Measurements from ENCODE around the gene ZNF652.
A peak's percentile ranks its signal among the peaks of the same experiment; 100 is the strongest.

Gene ZNF652

GRCh38 chr17:49361129-49361901, 735 bp downstream of the ZNF652 start:
- H3K36me3 ChIP-seq (ENCODE audit: control insufficient read depth in 2 of 2, insufficient read depth in 2 of 2, low read length in 2 of 2), result no peaks in the 10 kb centered on the region
- H3K4me1 ChIP-seq (ENCODE audit: control insufficient read depth in 2 of 2, insufficient read depth in 2 of 2, low read length in 2 of 2), result peaks cover 29 to 30% of the 10 kb centered on the region in 2 donors
- H3K27me3 ChIP-seq (ENCODE audit: control insufficient read depth in 2 of 2, insufficient read depth in 2 of 2, low read length in 2 of 2), result no peaks in the 10 kb centered on the region
- peak overlapping the region; percentile 80 to 93 for H3K4me3 ChIP-seq (ENCODE audit: low read length in 2 of 2)
- H3K9ac ChIP-seq (ENCODE audit: low read depth in 1 of 2, low read length in 2 of 2), result peak overlapping the region; percentile 85 to 90
- no peaks in the 10 kb centered on the region for H3K9me3 ChIP-seq (ENCODE audit: control insufficient read depth in 2 of 2, low read length in 2 of 2)
- H3K27ac ChIP-seq (ENCODE audit: low read depth in 2 of 2, low read length in 2 of 2), result peak overlapping the region; percentile 87 to 90

- Histone ChIP-seq H3K4me3 (ENCODE audit: low read length in 2 of 2) (peak overlapping the region; percentile 80 to 93), H3K27me3 (ENCODE audit: control insufficient read depth in 2 of 2, insufficient read depth in 2 of 2, low read length in 2 of 2) (no peaks in the 10 kb centered on the region), H3K9me3 (ENCODE audit: control insufficient read depth in 2 of 2, low read length in 2 of 2) (no peaks in the 10 kb centered on the region), H3K9ac (ENCODE audit: low read depth in 1 of 2, low read length in 2 of 2) (peak overlapping the region; percentile 85 to 90), H3K27ac (ENCODE audit: low read depth in 2 of 2, low read length in 2 of 2) (peak overlapping the region; percentile 87 to 90), H3K36me3 (ENCODE audit: control insufficient read depth in 2 of 2, insufficient read depth in 2 of 2, low read length in 2 of 2) (no peaks in the 10 kb centered on the region), H3K4me1 (ENCODE audit: control insufficient read depth in 2 of 2, insufficient read depth in 2 of 2, low read length in 2 of 2) (peaks cover 29 to 30% of the 10 kb centered on the region in 2 donors)
These were observed 1.3 kb downstream of the ZNF652 start for GRCh38 chr17:49360796-49361128.

DNA sequence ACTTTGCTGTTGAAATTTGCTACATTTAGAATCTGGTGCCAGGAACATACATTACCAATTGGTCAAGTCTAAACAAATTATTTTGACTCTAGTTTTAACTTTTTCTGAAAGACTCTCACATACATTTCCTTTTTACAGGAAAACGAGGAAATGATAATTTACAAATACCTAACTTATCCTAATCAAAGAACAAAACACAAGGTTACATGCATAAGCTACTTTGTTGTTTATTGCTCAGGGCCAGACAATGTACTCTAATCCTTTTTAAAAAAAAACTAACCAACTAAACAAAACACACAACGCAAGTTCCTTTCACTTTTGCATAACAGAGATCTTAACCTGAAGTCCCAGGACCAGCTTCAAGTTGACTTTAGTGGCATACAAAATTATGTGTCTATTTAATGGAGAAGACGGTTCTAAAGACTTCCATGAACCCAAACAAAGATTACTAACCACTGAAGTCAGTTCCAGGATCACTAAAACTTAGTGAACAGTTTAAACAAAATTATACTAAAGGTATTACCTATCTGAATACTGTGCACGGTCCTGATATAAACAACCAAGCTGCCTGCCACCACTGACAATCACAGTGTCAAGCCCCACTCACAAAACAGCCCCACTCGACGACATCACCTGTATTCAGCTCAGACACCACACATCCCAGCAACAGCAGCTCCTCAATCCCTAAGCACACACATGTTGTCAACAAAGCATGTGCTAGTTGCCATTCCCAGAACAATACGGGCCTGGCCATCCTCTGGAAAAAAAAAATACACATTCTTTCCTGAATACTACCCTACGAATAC, 1.9 kb downstream of the ZNF652 start:
- Histone ChIP-seq H3K27ac (ENCODE audit: low read depth in 2 of 2, low read length in 2 of 2) (peak overlapping the region; percentile 87 to 90), H3K27me3 (ENCODE audit: control insufficient read depth in 2 of 2, insufficient read depth in 2 of 2, low read length in 2 of 2) (no peaks in the 10 kb centered on the region), H3K9ac (ENCODE audit: low read depth in 1 of 2, low read length in 2 of 2) (peak overlapping the region; percentile 85 to 90), H3K4me3 (ENCODE audit: low read length in 2 of 2) (peak overlapping the region; percentile 80 to 93), H3K36me3 (ENCODE audit: control insufficient read depth in 2 of 2, insufficient read depth in 2 of 2, low read length in 2 of 2) (no peaks in the 10 kb centered on the region), H3K9me3 (ENCODE audit: control insufficient read depth in 2 of 2, low read length in 2 of 2) (no peaks in the 10 kb centered on the region), H3K4me1 (ENCODE audit: control insufficient read depth in 2 of 2, insufficient read depth in 2 of 2, low read length in 2 of 2) (peaks cover 29 to 30% of the 10 kb centered on the region in 2 donors)

GRCh38 chr17:49358641-49359247, 3.3 kb downstream of the ZNF652 start:
- no peaks in the 10 kb centered on the region for H3K27me3 ChIP-seq (ENCODE audit: control insufficient read depth in 2 of 2, insufficient read depth in 2 of 2, low read length in 2 of 2)
- peak overlapping the region in 1 of 2 donors; percentile 4 for H3K9ac ChIP-seq (ENCODE audit: low read depth in 1 of 2, low read length in 2 of 2)
- peak overlapping the region; percentile 1 to 4 for H3K4me3 ChIP-seq (ENCODE audit: low read length in 2 of 2)
- H3K36me3 ChIP-seq (ENCODE audit: control insufficient read depth in 2 of 2, insufficient read depth in 2 of 2, low read length in 2 of 2), result no peaks in the 10 kb centered on the region
- H3K9me3 ChIP-seq (ENCODE audit: control insufficient read depth in 2 of 2, low read length in 2 of 2), result no peaks in the 10 kb centered on the region
- peaks cover 29 to 30% of the 10 kb centered on the region in 2 donors for H3K4me1 ChIP-seq (ENCODE audit: control insufficient read depth in 2 of 2, insufficient read depth in 2 of 2, low read length in 2 of 2)
- peak overlapping the region in 1 of 2 donors; percentile 35 for H3K27ac ChIP-seq (ENCODE audit: low read depth in 2 of 2, low read length in 2 of 2)

DNA sequence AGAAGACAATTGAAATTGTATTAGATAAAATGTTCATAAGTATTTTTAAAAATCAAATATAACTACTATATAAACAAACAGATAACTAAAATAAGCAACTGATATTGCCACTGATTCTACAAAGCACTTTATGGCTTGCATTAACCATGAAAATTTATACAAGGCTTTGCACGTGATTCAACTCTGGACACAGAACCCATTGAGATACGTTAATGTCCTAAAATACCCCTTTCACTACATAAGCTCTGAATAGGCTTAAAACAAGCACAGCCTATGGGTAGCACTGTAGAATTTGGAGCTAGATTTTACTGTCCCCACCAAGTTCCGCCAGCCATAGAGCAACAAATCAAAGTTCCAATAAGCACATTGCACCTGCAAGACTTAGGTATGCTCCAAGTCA, 4.5 kb downstream of the ZNF652 start:
- Histone ChIP-seq H3K4me3 (ENCODE audit: low read length in 2 of 2) (no peak overlapping the region), H3K9ac (ENCODE audit: low read depth in 1 of 2, low read length in 2 of 2) (no peak overlapping the region), H3K27ac (ENCODE audit: low read depth in 2 of 2, low read length in 2 of 2) (no peak overlapping the region)

DNA sequence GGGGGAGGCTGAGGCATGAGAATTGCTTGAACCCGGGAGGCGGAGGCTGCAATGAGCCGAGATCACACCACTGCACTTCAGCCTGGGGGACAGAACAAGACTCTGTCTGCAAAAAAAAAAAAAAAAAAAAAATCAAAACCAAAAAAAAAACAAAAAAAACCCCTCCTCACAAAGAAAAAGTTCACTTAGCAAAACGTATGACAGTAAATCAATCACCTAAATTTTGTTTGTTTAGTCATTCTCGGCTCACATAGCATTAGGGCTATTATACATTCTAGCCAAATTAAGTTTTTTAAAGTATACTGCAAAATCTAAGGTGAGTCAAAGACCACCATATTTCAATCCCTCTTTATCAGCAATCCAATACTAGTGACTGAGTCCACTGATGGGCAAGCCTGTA, 5.7 kb downstream of the ZNF652 start:
- Histone ChIP-seq H3K27ac (ENCODE audit: low read depth in 2 of 2, low read length in 2 of 2) (no peak overlapping the region), H3K36me3 (ENCODE audit: control insufficient read depth in 2 of 2, insufficient read depth in 2 of 2, low read length in 2 of 2) (no peaks in the 10 kb centered on the region), H3K4me1 (ENCODE audit: control insufficient read depth in 2 of 2, insufficient read depth in 2 of 2, low read length in 2 of 2) (peaks cover 26 to 33% of the 10 kb centered on the region in 2 donors), H3K4me3 (ENCODE audit: low read length in 2 of 2) (no peak overlapping the region), H3K9ac (ENCODE audit: low read depth in 1 of 2, low read length in 2 of 2) (no peak overlapping the region), H3K27me3 (ENCODE audit: control insufficient read depth in 2 of 2, insufficient read depth in 2 of 2, low read length in 2 of 2) (no peaks in the 10 kb centered on the region), H3K9me3 (ENCODE audit: control insufficient read depth in 2 of 2, low read length in 2 of 2) (no peaks in the 10 kb centered on the region)

More for the DNA sequence above, 4.5 kb downstream of the ZNF652 start:
- Histone ChIP-seq H3K27me3 (ENCODE audit: control insufficient read depth in 2 of 2, insufficient read depth in 2 of 2, low read length in 2 of 2) (no peaks in the 10 kb centered on the region), H3K4me1 (ENCODE audit: control insufficient read depth in 2 of 2, insufficient read depth in 2 of 2, low read length in 2 of 2) (peaks cover 28 to 33% of the 10 kb centered on the region in 2 donors), H3K36me3 (ENCODE audit: control insufficient read depth in 2 of 2, insufficient read depth in 2 of 2, low read length in 2 of 2) (no peaks in the 10 kb centered on the region), H3K9me3 (ENCODE audit: control insufficient read depth in 2 of 2, low read length in 2 of 2) (no peaks in the 10 kb centered on the region)

DNA sequence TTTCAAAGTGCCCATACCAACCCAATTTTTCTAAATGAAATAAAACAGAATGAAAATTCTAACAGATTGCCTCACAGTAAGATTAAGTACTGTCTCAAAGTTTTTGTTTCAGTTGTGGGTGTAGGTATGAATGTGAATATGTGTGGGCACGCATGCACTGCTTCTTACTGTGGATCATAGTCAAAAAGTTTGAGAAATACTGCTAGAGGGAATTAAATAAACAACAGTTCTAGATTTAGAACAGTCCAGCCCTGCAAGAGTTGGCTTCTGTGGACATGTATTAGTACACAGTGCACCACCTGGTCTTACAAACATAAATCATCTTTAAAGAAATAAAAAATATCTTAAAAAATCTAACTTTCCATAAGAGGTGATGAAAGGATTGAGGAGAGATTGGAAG, 8.4 kb downstream of the ZNF652 start:
- Histone ChIP-seq H3K9ac (ENCODE audit: low read depth in 1 of 2, low read length in 2 of 2) (no peak overlapping the region), H3K4me1 (ENCODE audit: control insufficient read depth in 2 of 2, insufficient read depth in 2 of 2, low read length in 2 of 2) (peaks cover under 1 to 14% of the 10 kb centered on the region in 2 donors), H3K27me3 (ENCODE audit: control insufficient read depth in 2 of 2, insufficient read depth in 2 of 2, low read length in 2 of 2) (no peaks in the 10 kb centered on the region), H3K9me3 (ENCODE audit: control insufficient read depth in 2 of 2, low read length in 2 of 2) (no peaks in the 10 kb centered on the region), H3K27ac (ENCODE audit: low read depth in 2 of 2, low read length in 2 of 2) (no peak overlapping the region), H3K4me3 (ENCODE audit: low read length in 2 of 2) (no peak overlapping the region), H3K36me3 (ENCODE audit: control insufficient read depth in 2 of 2, insufficient read depth in 2 of 2, low read length in 2 of 2) (no peaks in the 10 kb centered on the region)

DNA sequence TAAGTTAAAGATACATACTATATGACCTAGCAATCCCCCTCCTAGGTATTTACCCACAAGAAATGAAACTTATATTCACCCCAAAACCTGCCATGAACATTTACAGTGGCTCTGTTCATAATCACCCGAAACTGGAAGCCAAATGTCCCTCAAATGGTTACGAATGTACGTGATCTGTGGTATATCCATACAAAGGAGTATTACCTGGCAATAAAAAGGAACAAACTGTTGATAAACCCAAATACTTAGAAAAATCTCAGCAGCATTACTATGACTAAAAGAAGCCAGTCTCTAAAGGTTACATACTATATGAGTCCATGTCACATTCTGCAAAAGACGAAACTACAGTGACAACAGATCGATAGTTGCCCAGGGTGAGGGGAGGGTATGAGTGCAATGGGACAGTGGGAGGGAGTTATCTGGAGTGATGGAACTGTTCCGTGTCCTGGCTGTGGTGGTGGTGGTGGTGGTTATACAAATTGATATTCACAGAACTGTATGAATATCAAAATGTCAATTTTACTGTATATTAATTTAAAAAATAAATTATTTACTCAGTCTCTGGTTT, 9.4 kb downstream of the ZNF652 start:
- H3K27ac ChIP-seq (ENCODE audit: low read depth in 2 of 2, low read length in 2 of 2), result no peak overlapping the region
- peaks cover 0 to 6% of the 10 kb centered on the region in 2 donors for H3K4me1 ChIP-seq (ENCODE audit: control insufficient read depth in 2 of 2, insufficient read depth in 2 of 2, low read length in 2 of 2)
- H3K27me3 ChIP-seq (ENCODE audit: control insufficient read depth in 2 of 2, insufficient read depth in 2 of 2, low read length in 2 of 2), result no peaks in the 10 kb centered on the region
- H3K36me3 ChIP-seq (ENCODE audit: control insufficient read depth in 2 of 2, insufficient read depth in 2 of 2, low read length in 2 of 2), result no peaks in the 10 kb centered on the region
- H3K4me3 ChIP-seq (ENCODE audit: low read length in 2 of 2), result no peak overlapping the region
- H3K9me3 ChIP-seq (ENCODE audit: control insufficient read depth in 2 of 2, low read length in 2 of 2), result no peaks in the 10 kb centered on the region
- H3K9ac ChIP-seq (ENCODE audit: low read depth in 1 of 2, low read length in 2 of 2), result no peak overlapping the region

DNA sequence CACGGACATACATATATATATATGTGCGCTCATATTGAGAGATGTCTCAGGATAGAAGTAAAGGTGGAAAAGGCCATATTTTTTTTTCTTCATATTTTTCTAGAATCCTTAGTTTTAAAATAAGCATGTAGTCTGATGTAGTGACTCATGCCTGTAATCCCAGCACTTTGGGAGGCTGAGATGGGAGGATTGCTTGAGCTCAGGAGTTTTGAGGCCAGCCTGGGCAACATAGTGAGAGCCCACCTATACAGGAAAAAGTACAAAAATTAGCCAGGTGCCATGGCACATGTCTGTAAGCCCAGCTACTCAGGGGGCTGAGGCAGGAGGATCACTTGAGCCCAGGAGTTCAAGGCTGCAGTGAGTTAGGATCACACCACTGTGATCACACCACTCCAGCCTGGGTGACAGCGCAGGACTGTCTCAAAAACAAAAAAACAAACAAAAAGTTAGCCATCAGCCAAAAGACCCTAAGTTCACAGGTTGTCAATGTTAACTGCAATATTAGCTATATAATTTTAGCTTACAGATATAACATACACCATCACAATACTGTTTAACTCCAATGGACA, 10.4 kb downstream of the ZNF652 start:
- Histone ChIP-seq H3K9ac (ENCODE audit: low read depth in 1 of 2, low read length in 2 of 2) (no peak overlapping the region), H3K27me3 (ENCODE audit: control insufficient read depth in 2 of 2, insufficient read depth in 2 of 2, low read length in 2 of 2) (no peaks in the 10 kb centered on the region), H3K4me3 (ENCODE audit: low read length in 2 of 2) (no peak overlapping the region), H3K27ac (ENCODE audit: low read depth in 2 of 2, low read length in 2 of 2) (no peak overlapping the region), H3K9me3 (ENCODE audit: control insufficient read depth in 2 of 2, low read length in 2 of 2) (no peaks in the 10 kb centered on the region), H3K4me1 (ENCODE audit: control insufficient read depth in 2 of 2, insufficient read depth in 2 of 2, low read length in 2 of 2) (peaks cover 0 to 3% of the 10 kb centered on the region in 2 donors), H3K36me3 (ENCODE audit: control insufficient read depth in 2 of 2, insufficient read depth in 2 of 2, low read length in 2 of 2) (no peaks in the 10 kb centered on the region)
